ENCODE measurements around the gene TRIO.

TRIO gene

GRCh38 chr5:14439087-14439871 is 296.1 kb downstream of the TRIO start (continued):
- TF ChIP-seq ZNF561 (tag by site-specific recombination; IDR thresholded peaks at IDR 0.05; ENCODE audit: borderline replicate concordance) (peak; percentile 97), ZNF626 (tag by site-specific recombination; IDR thresholded peaks at IDR 0.05) (peak; percentile 69; the same call in 1 of the 2 replicates), ZNF394 (tag by site-specific recombination; IDR thresholded peaks at IDR 0.05; ENCODE audit: borderline replicate concordance) (0 out of 2 replicates have a peak, but pooled peaks have one; percentile 34), ZNF473 (tag by site-specific recombination; IDR thresholded peaks at IDR 0.05) (no peak), PATZ1 (tag by site-specific recombination; IDR thresholded peaks at IDR 0.05) (peak; percentile 60), ZNF2 (tag by site-specific recombination; IDR thresholded peaks at IDR 0.05) (peak; percentile 84), ZNF658 (tag by site-specific recombination; IDR thresholded peaks at IDR 0.05) (no peak), ZFP69B (tag by site-specific recombination; IDR thresholded peaks at IDR 0.05) (peak; percentile 74), ZNF174 (tag by site-specific recombination; IDR thresholded peaks at IDR 0.05) (no peak), ATF2 (tag by site-specific recombination; IDR thresholded peaks at IDR 0.05; ENCODE audit: low read depth) (no peak), ZNF830 (tag by site-specific recombination; IDR thresholded peaks at IDR 0.05; ENCODE audit: low read depth) (no peak), WT1 (tag by site-specific recombination; IDR thresholded peaks at IDR 0.05) (peak; percentile 99), BCL11A (tag by site-specific recombination; IDR thresholded peaks at IDR 0.05; ENCODE audit: low read depth) (peak; percentile 95), AEBP2 (tag by site-specific recombination; IDR thresholded peaks at IDR 0.05; ENCODE audit: borderline replicate concordance) (0 out of 2 replicates have a peak, but pooled peaks have one; percentile 46), ZNF433 (tag by site-specific recombination; IDR thresholded peaks at IDR 0.05; ENCODE audit: low read depth) (no peak), ZBTB21 (tag by site-specific recombination; IDR thresholded peaks at IDR 0.05) (no peak), ZNF580 (tag by site-specific recombination; IDR thresholded peaks at IDR 0.05) (peak; percentile 94), PRDM1 (tag by site-specific recombination; IDR thresholded peaks at IDR 0.05) (no peak), ZNF596 (tag by site-specific recombination; IDR thresholded peaks at IDR 0.05) (peak; percentile 70; the same call in 1 of the 2 replicates), ZNF266 (tag by site-specific recombination; IDR thresholded peaks at IDR 0.05; ENCODE audit: low read depth) (no peak), HOXD13 (CRISPR knock-in tag; IDR thresholded peaks at IDR 0.05; ENCODE audit: borderline replicate concordance) (no peak), ZSCAN30 (tag by site-specific recombination; IDR thresholded peaks at IDR 0.05) (peak; percentile 89), ZNF146 (tag by site-specific recombination; IDR thresholded peaks at IDR 0.05) (0 out of 2 replicates have a peak, but pooled peaks have one; percentile 23), KLF1 (tag by site-specific recombination; IDR thresholded peaks at IDR 0.05) (no peak), ZNF792 (tag by site-specific recombination; IDR thresholded peaks at IDR 0.05) (no peak), ZNF223 (tag by site-specific recombination; IDR thresholded peaks at IDR 0.05) (no peak), ZNF701 (tag by site-specific recombination; IDR thresholded peaks at IDR 0.05) (no peak), ZNF549 (tag by site-specific recombination; IDR thresholded peaks at IDR 0.05) (peak; percentile 24; the same call in 1 of the 2 replicates), ZNF544 (tag by site-specific recombination; IDR thresholded peaks at IDR 0.05) (no peak), ZNF624 (tag by site-specific recombination; IDR thresholded peaks at IDR 0.05) (no peak), ZNF366 (tag by site-specific recombination; conservative IDR thresholded peaks at IDR 0.05) (peak; percentile 83), ZNF747 (tag by site-specific recombination; IDR thresholded peaks at IDR 0.05) (no peak), ZNF302 (tag by site-specific recombination; IDR thresholded peaks at IDR 0.05; ENCODE audit: low read depth) (no peak), ZNF639 (tag by site-specific recombination; IDR thresholded peaks at IDR 0.05) (peak; percentile 83), ZNF175 (tag by site-specific recombination; IDR thresholded peaks at IDR 0.05) (no peak)
